ENCODE results near the gene FCSK.
"Not testable (repeated sequence)": the region's sequence is repeated elsewhere in the genome, so short reads cannot be mapped to it uniquely, and the experiment has no call there.

The FCSK gene

GRCh38 chr16:70454222-70455034, at the start of gene FCSK:
Gene FCSK (plus strand): TSS chr16:70454595. CDS start chr16:70463191, 8,596 bp downstream.
- Mint-ChIP-seq H3K4me1 (ENCODE audit: low read depth) (peaks cover 16% of the 10 kb centered on the region), H3K27me3 (no peaks in the 10 kb centered on the region), H3K4me3 (peak within 1 kb of the TSS; percentile 88), H3K36me3 (ENCODE audit: low read depth) (no peaks in the 10 kb centered on the region), H3K9me3 (no peaks in the 10 kb centered on the region), H3K27ac (peak within 1 kb of the TSS; percentile 75)

DNA sequence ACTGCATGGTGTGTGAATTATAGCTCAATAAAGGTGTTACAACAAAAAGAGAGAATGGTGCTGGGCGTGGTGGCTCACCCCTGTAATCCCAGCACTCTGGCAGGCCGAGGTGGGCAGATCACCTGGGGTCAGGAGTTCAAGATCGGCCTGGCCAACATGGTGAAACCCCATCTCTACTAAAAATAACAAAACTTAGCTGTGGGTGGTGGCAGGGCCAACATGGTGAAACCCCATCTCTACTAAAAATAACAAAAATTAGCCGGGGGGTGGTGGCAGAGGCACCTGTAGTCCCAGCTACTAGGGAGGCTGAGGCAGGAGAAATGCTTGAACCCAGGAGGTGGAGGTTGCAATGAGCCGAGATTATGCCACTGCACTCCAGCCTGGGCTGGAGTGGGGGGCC, 48.3 kb upstream of the FCSK start:
- H3K9me3 Mint-ChIP-seq, H3K4me3 Mint-ChIP-seq, H3K27me3 Mint-ChIP-seq: not testable (repeated sequence)
- Mint-ChIP-seq H3K27ac (peak overlapping the region; percentile 37), H3K36me3 (ENCODE audit: low read depth) (peaks cover 15% of the 10 kb centered on the region), H3K4me1 (ENCODE audit: low read depth) (peaks cover 68% of the 10 kb centered on the region)

- peaks cover 65% of the 10 kb centered on the region for H3K4me1 Mint-ChIP-seq (ENCODE audit: low read depth)
- H3K27ac Mint-ChIP-seq, result no peak overlapping the region
- H3K4me3 Mint-ChIP-seq, result no peak overlapping the region
- H3K9me3 Mint-ChIP-seq, result no peaks in the 10 kb centered on the region
- H3K36me3 Mint-ChIP-seq (ENCODE audit: low read depth), result peaks cover 23% of the 10 kb centered on the region
- no peaks in the 10 kb centered on the region for H3K27me3 Mint-ChIP-seq
These were observed 46.6 kb upstream of the FCSK start for GRCh38 chr16:70407811-70408274.

DNA sequence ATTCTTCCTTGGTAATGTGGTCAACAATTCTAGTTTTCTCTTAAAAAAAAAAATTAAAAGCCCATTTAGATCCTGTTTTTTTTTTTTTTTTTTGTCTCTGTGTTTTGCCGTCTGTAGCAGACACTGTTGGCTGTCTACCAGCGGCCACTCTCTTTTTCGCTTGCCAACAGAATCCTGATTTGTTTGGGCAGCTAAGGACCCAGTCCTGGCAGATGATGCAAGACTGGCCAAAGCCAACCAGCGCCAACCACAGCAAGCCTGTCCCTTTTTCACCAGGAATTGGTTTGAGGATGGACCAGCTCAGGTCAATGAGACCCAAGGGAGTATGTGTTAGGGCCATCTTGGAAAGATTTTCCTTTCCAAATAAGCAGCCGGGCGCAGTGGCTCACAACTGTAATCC, 43.7 kb upstream of the FCSK start:
- no peak overlapping the region for H3K4me3 Mint-ChIP-seq
- H3K36me3 Mint-ChIP-seq (ENCODE audit: low read depth), result peaks cover 13% of the 10 kb centered on the region
- no peak overlapping the region for H3K27ac Mint-ChIP-seq

GRCh38 chr16:70412385-70412784, 42.0 kb upstream of the FCSK start:
- Mint-ChIP-seq H3K27me3 (no peaks in the 10 kb centered on the region), H3K36me3 (ENCODE audit: low read depth) (peaks cover 8% of the 10 kb centered on the region), H3K27ac (no peak overlapping the region), H3K4me1 (ENCODE audit: low read depth) (peaks cover 37% of the 10 kb centered on the region), H3K9me3 (no peaks in the 10 kb centered on the region), H3K4me3 (no peak overlapping the region)

More for the DNA sequence above, 43.7 kb upstream of the FCSK start:
- no peaks in the 10 kb centered on the region for H3K9me3 Mint-ChIP-seq
- no peaks in the 10 kb centered on the region for H3K27me3 Mint-ChIP-seq
- peaks cover 36% of the 10 kb centered on the region for H3K4me1 Mint-ChIP-seq (ENCODE audit: low read depth)

DNA sequence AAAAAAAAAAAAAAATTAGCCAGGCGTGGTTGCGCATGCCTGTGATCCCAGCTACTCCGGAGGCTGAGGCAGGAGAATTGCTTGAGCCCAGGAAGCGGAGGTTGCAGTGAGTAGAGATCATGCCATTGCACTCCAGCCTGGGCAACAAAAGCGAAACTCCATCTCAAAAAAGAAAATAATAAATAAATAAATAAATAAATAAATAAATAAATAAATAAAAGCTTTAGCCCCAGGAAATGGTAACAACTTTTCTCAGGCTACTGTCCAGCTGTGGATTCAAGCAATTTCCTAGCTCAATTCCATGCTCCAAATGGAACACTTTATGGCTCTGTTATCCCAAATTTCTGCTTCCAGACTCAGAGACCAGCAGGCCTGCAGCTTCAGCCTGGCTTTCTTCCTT, 40.8 kb upstream of the FCSK start:
- H3K9me3 Mint-ChIP-seq; H3K4me3 Mint-ChIP-seq; H3K27ac Mint-ChIP-seq; H3K36me3 Mint-ChIP-seq (ENCODE audit: low read depth); H3K27me3 Mint-ChIP-seq: not testable (repeated sequence)
- peaks cover 36% of the 10 kb centered on the region for H3K4me1 Mint-ChIP-seq (ENCODE audit: low read depth)

DNA sequence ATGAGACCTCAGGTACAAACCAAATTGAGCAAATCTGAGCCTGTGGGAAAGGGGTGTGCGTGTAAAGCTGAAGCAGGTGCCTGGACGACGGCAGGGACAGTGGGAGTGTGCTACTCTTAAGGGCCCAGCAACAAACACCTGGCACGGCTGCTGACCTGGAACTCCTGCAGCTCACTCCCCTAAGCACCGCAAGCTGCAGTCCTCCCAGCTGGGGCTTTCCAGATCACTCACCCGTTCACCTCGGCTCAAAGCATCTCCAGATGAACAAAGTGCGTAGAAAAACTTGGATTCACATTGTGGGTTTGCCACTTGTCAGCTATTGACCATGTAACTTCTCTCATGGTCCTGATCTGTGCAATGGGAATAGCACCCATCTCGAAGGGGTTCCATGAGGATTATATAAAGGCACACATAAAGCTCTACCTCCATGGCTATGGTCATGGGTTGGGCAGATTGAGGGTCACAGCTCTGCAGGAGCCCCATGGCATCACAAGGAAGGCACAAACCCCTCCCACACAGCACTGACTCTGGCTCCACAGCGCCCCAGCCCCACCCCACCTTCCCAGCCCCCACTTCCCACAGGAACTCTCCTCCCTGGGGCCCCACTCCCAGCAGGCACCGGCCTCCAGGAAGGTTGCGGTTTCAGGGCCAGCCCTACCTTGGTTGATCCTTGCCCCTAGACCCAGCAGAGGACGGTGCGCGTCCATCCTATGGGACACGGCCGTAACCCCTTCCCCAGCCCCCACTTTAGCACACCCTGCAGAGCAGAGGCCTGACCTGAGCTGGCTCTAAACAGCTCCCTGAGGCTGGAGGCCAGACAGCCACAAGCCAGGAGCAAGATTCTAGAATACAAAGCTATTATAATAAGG, 37.4 kb upstream of the FCSK start:
- Mint-ChIP-seq H3K9me3 (no peaks in the 10 kb centered on the region), H3K36me3 (ENCODE audit: low read depth) (peaks cover 2% of the 10 kb centered on the region), H3K4me1 (ENCODE audit: low read depth) (peaks cover 45% of the 10 kb centered on the region), H3K4me3 (no peak overlapping the region), H3K27me3 (no peaks in the 10 kb centered on the region), H3K27ac (peak overlapping the region; percentile 76)

GRCh38 chr16:70417661-70418060, 36.7 kb upstream of the FCSK start:
- H3K4me1 Mint-ChIP-seq (ENCODE audit: low read depth), result peaks cover 51% of the 10 kb centered on the region
- no peaks in the 10 kb centered on the region for H3K9me3 Mint-ChIP-seq
- no peak overlapping the region for H3K4me3 Mint-ChIP-seq
- H3K27ac Mint-ChIP-seq, result peak overlapping the region; percentile 76
- H3K36me3 Mint-ChIP-seq (ENCODE audit: low read depth), result no peaks in the 10 kb centered on the region
- H3K27me3 Mint-ChIP-seq, result no peaks in the 10 kb centered on the region

DNA sequence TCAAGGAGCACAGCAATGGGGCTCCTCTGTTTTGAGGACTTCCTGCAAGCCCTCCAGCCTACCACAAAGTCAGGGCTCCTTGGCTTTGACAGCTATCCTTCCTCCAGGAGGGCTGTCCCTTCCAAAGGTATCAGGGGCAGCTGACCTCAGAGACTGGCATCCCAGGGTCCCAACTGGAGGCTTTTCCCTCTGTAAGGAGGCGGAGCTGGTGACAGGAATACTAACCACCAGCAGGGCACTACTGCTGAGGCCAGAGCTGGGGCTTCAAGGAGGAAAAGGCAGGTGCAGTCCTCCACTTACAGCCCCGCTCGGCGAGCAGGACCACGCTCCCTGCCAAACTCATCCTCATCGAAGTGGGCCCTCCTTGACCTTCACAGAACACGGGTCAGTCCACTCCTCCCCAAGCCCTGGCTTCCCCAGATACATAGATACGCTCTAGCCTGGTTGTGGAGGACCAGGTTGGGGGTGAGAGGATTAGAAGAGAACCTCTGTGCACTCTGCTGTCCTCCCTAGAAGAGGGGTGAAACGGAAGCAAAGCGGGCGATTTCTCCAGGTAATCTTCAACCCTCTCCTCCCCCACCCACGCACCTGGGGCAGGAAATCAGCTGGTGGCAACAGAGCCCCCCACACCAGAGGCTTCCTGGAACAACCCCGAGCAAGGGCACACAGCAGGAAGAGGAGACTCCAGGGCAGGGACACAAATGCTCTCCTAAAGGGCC, 36.0 kb upstream of the FCSK start:
- H3K9me3 Mint-ChIP-seq, result no peaks in the 10 kb centered on the region
- H3K27ac Mint-ChIP-seq, result peak overlapping the region; percentile 76
- H3K4me3 Mint-ChIP-seq, result peak overlapping the region; percentile 30
- no peaks in the 10 kb centered on the region for H3K36me3 Mint-ChIP-seq (ENCODE audit: low read depth)
- H3K4me1 Mint-ChIP-seq (ENCODE audit: low read depth), result peaks cover 58% of the 10 kb centered on the region
- H3K27me3 Mint-ChIP-seq, result no peaks in the 10 kb centered on the region

GRCh38 chr16:70418993-70419318, 35.4 kb upstream of the FCSK start:
- no peaks in the 10 kb centered on the region for H3K27me3 Mint-ChIP-seq
- H3K36me3 Mint-ChIP-seq (ENCODE audit: low read depth), result no peaks in the 10 kb centered on the region
- no peaks in the 10 kb centered on the region for H3K9me3 Mint-ChIP-seq
- H3K27ac Mint-ChIP-seq, result peak overlapping the region; percentile 76
- H3K4me3 Mint-ChIP-seq, result peak overlapping the region; percentile 30
- peaks cover 60% of the 10 kb centered on the region for H3K4me1 Mint-ChIP-seq (ENCODE audit: low read depth)

- H3K4me3 Mint-ChIP-seq, result no peak overlapping the region
- H3K36me3 Mint-ChIP-seq (ENCODE audit: low read depth), result no peaks in the 10 kb centered on the region
- peak overlapping the region; percentile 76 for H3K27ac Mint-ChIP-seq
- peaks cover 60% of the 10 kb centered on the region for H3K4me1 Mint-ChIP-seq (ENCODE audit: low read depth)
- H3K9me3 Mint-ChIP-seq, result no peaks in the 10 kb centered on the region
- no peaks in the 10 kb centered on the region for H3K27me3 Mint-ChIP-seq
These were observed 34.7 kb upstream of the FCSK start for GRCh38 chr16:70419384-70420327.

DNA sequence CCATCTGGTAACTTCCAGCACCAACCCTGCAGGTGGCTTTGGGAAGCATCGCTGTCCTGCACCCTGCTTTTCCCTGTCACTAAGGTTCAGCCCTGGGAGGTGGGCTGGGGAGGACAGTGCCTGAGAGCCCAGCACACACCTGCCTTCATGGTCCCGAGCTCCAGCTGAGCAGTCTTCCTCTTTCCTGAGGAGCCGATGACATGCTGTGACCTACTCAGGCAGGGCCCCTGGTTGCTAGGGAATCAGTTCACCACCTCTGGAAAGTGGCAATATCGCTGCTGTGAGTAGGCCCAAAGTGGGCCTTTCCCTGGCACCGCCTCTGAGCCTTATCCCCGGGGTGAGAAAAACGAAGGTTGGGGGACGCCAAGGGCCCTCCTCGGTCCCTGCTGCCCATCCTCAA, 33.4 kb upstream of the FCSK start:
- H3K4me1 Mint-ChIP-seq (ENCODE audit: low read depth), result peaks cover 63% of the 10 kb centered on the region
- no peaks in the 10 kb centered on the region for H3K9me3 Mint-ChIP-seq
- no peaks in the 10 kb centered on the region for H3K27me3 Mint-ChIP-seq
- no peak overlapping the region for H3K27ac Mint-ChIP-seq
- no peaks in the 10 kb centered on the region for H3K36me3 Mint-ChIP-seq (ENCODE audit: low read depth)
- no peak overlapping the region for H3K4me3 Mint-ChIP-seq

DNA sequence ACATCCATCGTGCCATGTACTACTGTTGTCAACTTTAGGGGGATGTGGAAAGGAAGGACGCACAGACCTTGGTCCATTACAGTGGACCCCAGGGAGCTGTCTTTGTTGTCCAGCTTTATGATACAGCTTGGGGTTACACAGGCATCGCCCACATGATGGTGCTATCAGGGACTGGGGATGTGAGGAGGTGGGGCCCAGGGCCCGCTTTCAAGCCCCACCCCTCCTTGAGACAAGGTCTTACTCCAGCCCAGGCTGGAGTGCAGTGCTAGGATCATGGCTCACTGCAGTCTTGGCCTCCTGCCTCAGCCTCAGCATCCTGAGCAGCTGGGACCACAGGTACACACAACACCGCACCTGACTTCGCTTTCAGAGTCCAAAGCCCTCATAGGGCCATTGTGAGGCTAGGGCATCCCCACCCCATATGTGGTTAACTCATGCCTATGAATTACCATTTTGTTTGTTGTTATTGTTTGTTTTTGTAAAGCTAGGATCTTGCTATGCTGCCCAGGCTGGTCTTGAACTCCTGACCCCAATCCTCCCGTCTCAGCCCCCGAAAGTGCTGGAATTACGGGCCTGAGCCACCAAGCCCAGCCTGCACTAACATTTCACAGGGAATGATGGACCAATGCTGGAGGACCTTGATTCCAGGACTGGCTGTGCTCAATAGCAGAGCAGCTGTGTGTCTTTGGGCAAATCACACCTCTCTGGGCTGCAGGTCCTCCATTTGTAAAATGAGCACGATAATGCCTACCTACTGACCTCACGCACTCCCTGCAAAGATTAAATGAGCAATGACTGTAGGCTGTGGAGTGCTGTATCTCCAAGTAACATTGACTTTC, 32.7 kb upstream of the FCSK start:
- Mint-ChIP-seq H3K27ac (no peak overlapping the region), H3K4me3 (no peak overlapping the region), H3K4me1 (ENCODE audit: low read depth) (peaks cover 58% of the 10 kb centered on the region), H3K27me3 (no peaks in the 10 kb centered on the region), H3K9me3 (no peaks in the 10 kb centered on the region), H3K36me3 (ENCODE audit: low read depth) (no peaks in the 10 kb centered on the region)

All from stimulated activated naive CD8-positive, alpha-beta T cell treated with anti-CD3 and anti-CD28 coated beads, Interleukin-15, Interleukin-2, amounts not matched to agents 100 ng/mL and 50 ng/mL, for 24 hours (primary cell).